A549 (cell line): ENCODE data around the gene CACNA2D2. TPM values are rescaled to one million over a fixed set of nuclear protein-coding genes. Genes with fewer than 3 reads are reported as not detected.

Source experiments
- ATAC-seq, 2 experiments: fragments of 200-7000 bp in 1 of 2; fragments of >200 bp in 1 of 2; cut with Nextera tagmentation in 1 of 2; cut with Tn5 transposase in 1 of 2; 3 replicates each; pipeline versions ENCODE4 v1.8.0 to v1.9.1; 2018 to 2020; ENCODE audit warnings: mild to moderate bottlenecking in 1 of 2, moderate library complexity in 1 of 2
- CTCF ChIA-PET: fragments of 300-600 bp; sonication (Branson Sonifier 250); formaldehyde crosslinking; extraction: SDS; loops from one replicate; lab custom pipeline; 2021; ENCODE audit warnings: antibody characterized with exemption, inconsistent platforms; lab: Yijun Ruan, JAX
- POLR2A ChIA-PET: fragments of 350-600 bp; formaldehyde crosslinking; extraction: SDS; loops from one replicate; lab custom pipeline; 2021; ENCODE audit warnings: antibody characterized with exemption, inconsistent platforms; lab: Yijun Ruan, JAX
- DNase-seq, 2 experiments: peaks; one replicate each; pipeline versions ENCODE4 v3.0.0 to v3.0.0-alpha.2; 2011 to 2016; ENCODE audit warnings: low read depth in 1 of 2, low spot score in 1 of 2
- FAIRE-seq: peaks from 2 replicates; lab custom pipeline; 2011; peaks lifted over from hg19 to GRCh38; lab: Jason Lieb, UNC
- H3K27ac ChIP-seq, 2 experiments: fragments of >200 bp; sonication (Bioruptor Twin); formaldehyde crosslinking; 3 replicates each; pipeline ENCODE4 v1.5.1; 2016 to 2017
- H3K4me1 ChIP-seq: fragments of >200 bp; sonication (Bioruptor Twin); formaldehyde crosslinking; 3 replicates; pipeline ENCODE4 v1.6.1; 2016
- H3K4me2 ChIP-seq: fragments of >200 bp; sonication (Bioruptor Twin); formaldehyde crosslinking; 3 replicates; pipeline ENCODE4 v1.6.1; 2016
- H3K4me3 ChIP-seq: fragments of >200 bp; sonication (Bioruptor Twin); formaldehyde crosslinking; 3 replicates; pipeline ENCODE4 v1.5.1; 2016
- H3K9me3 ChIP-seq: fragments of >200 bp; sonication (Bioruptor Twin); formaldehyde crosslinking; 3 replicates; pipeline ENCODE4 v1.6.1; 2016
- CBX8 ChIP-seq: fragments of 200-600 bp; sonication (generic); IDR thresholded peaks from 2 replicates; pipeline ENCODE4 v1.6.1; 2016
- CEBPB ChIP-seq, 2 experiments: fragments of >200 bp in 1 of 2; sonication (Bioruptor Twin) in 1 of 2; formaldehyde crosslinking in 1 of 2; IDR thresholded peaks; 2 replicates each; pipeline ENCODE4 v1.6.1; 2012 to 2016
- CHD2 ChIP-seq: fragments of 150-350 bp; IDR thresholded peaks from 2 replicates; pipeline ENCODE4 v1.6.1; 2014; ENCODE audit warnings: low read length; ENCODE audit not compliant: partially characterized antibody
- EHF ChIP-seq: fragments of 250-450 bp; sonication (Bioruptor Pico); IDR thresholded peaks from 2 replicates; pipeline ENCODE4 v1.5.0; 2020; ENCODE audit warnings: mild to moderate bottlenecking
- ESRRA ChIP-seq: fragments of 150-350 bp; IDR thresholded peaks from 2 replicates; pipeline ENCODE4 v1.6.1; 2014; ENCODE audit warnings: mild to moderate bottlenecking, low read length, borderline replicate concordance
- FOXS1 ChIP-seq: fragments of 250-450 bp; sonication (Bioruptor Pico); IDR thresholded peaks from 2 replicates; pipeline ENCODE4 v1.5.0; 2020; ENCODE audit warnings: mild to moderate bottlenecking, moderate library complexity
- HDAC2 ChIP-seq: fragments of 200-600 bp; sonication (generic); IDR thresholded peaks from 2 replicates; pipeline ENCODE4 v1.6.1; 2016
- HEYL ChIP-seq: fragments of 250-450 bp; sonication (Bioruptor Pico); IDR thresholded peaks from 2 replicates; pipeline ENCODE4 v1.8.0; 2021; ENCODE audit warnings: mild to moderate bottlenecking, moderate library complexity
- HOXB13 ChIP-seq: fragments of 250-450 bp; sonication (Bioruptor Pico); IDR thresholded peaks from 2 replicates; pipeline ENCODE4 v1.5.0; 2020; ENCODE audit warnings: low read depth, mild to moderate bottlenecking, moderate library complexity
- JUN ChIP-seq, 2 experiments: fragments of >200 bp; sonication (Bioruptor Twin); formaldehyde crosslinking; IDR thresholded peaks; 2 replicates in 1 of 2; 3 replicates in 1 of 2; pipeline ENCODE4 v1.6.1; 2016 to 2017
- JUNB ChIP-seq: fragments of >200 bp; sonication (Bioruptor Twin); formaldehyde crosslinking; IDR thresholded peaks from 2 replicates; pipeline ENCODE4 v1.6.1; 2016
- KDM1A ChIP-seq: fragments of 200-600 bp; sonication (generic); IDR thresholded peaks from 2 replicates; pipeline ENCODE4 v1.6.1; 2016; ENCODE audit warnings: low read depth, mild to moderate bottlenecking
- MAFK ChIP-seq: fragments of 450-650 bp; IDR thresholded peaks from 2 replicates; pipeline ENCODE4 v1.6.1; 2014; ENCODE audit not compliant: partially characterized antibody
- MAZ ChIP-seq: fragments of 150-350 bp; IDR thresholded peaks from 2 replicates; pipeline ENCODE4 v1.6.1; 2014; ENCODE audit warnings: antibody characterized with exemption, low read depth, low read length, borderline replicate concordance
- MYC ChIP-seq: IDR thresholded peaks from 2 replicates; pipeline ENCODE4 v1.6.1; 2012; ENCODE audit warnings: mild to moderate bottlenecking, inconsistent platforms, low read length, improper control_type of control experiment, borderline replicate concordance
- NFE2L2 ChIP-seq: fragments of 150-350 bp; conservative IDR thresholded peaks from 2 replicates; pipeline ENCODE4 v1.6.1; 2014; ENCODE audit warnings: low read length
- NR3C1 ChIP-seq: fragments of >200 bp; sonication (Bioruptor Twin); formaldehyde crosslinking; IDR thresholded peaks from 3 replicates; pipeline ENCODE4 v1.6.1; 2017
- POLR2A ChIP-seq: IDR thresholded peaks from 2 replicates; pipeline ENCODE4 v1.6.1; 2012; ENCODE audit warnings: mild to moderate bottlenecking, low read length
- RAD21 ChIP-seq, 2 experiments: fragments of >200 bp in 1 of 2; sonication (Bioruptor Twin) in 1 of 2; formaldehyde crosslinking in 1 of 2; IDR thresholded peaks in 1 of 2; conservative IDR thresholded peaks in 1 of 2; 2 replicates in 1 of 2; 3 replicates in 1 of 2; pipeline ENCODE4 v1.6.1; 2012 to 2018; ENCODE audit warnings: inconsistent platforms in 1 of 2
- RARB ChIP-seq: fragments of 250-450 bp; sonication (Bioruptor Pico); IDR thresholded peaks from 2 replicates; pipeline ENCODE4 v1.8.0; 2021; ENCODE audit warnings: mild to moderate bottlenecking, moderate library complexity
- RNF2 ChIP-seq: fragments of 200-600 bp; sonication (generic); IDR thresholded peaks from 2 replicates; pipeline ENCODE4 v1.6.1; 2016; ENCODE audit warnings: low read depth, mild to moderate bottlenecking, antibody characterized with exemption, moderate library complexity, borderline replicate concordance
- SMC3 ChIP-seq: fragments of >200 bp; sonication (Bioruptor Twin); formaldehyde crosslinking; IDR thresholded peaks from 3 replicates; pipeline ENCODE4 v1.6.1; 2018; ENCODE audit warnings: inconsistent platforms
- TFCP2L1 ChIP-seq: fragments of 250-450 bp; sonication (Bioruptor Pico); IDR thresholded peaks from 2 replicates; pipeline ENCODE4 v1.5.0; 2021; ENCODE audit warnings: mild to moderate bottlenecking
- ZFP36 ChIP-seq: fragments of 450-650 bp; IDR thresholded peaks from 2 replicates; pipeline ENCODE4 v1.6.1; 2014; ENCODE audit warnings: borderline replicate concordance; ENCODE audit not compliant: partially characterized antibody
- ZNF302 ChIP-seq: fragments of 250-450 bp; sonication (Bioruptor Pico); IDR thresholded peaks from 2 replicates; pipeline ENCODE4 v1.9.0; 2021; ENCODE audit warnings: inconsistent platforms, mild to moderate bottlenecking, moderate library complexity
- WGBS: methylation state at CpG from one replicate; pipeline ENCODE4 v1.1.6; 2017; ENCODE audit errors: missing lambda C conversion rate; 5-methylcytosine and 5-hydroxymethylcytosine counted together
- polyA plus RNA-seq, 4 experiments: library from polyadenylated mRNA; depleted of rRNA in 3 of 4; stranded (reverse); fragments of >200 nt; fragmentation: RNase III in 1 of 4; extraction: RNeasy Plus Mini Kit Qiagen cat#74134 plus additional on column Dnase treatment in 1 of 4; gene quantifications; 2 replicates in 3 of 4; 3 replicates in 1 of 4; pipeline ENCODE4 v1.2.3, GENCODE V29; 2011 to 2017
- TF ChIP-seq, protein P1 (sequence below): fragments of >200 bp; sonication (Bioruptor Twin); formaldehyde crosslinking; IDR thresholded peaks from 2 replicates; pipeline ENCODE4 v1.6.1; 2016
- TF ChIP-seq, protein P2 (sequence below): IDR thresholded peaks from 2 replicates; pipeline ENCODE4 v1.6.1; 2012
- TF ChIP-seq, protein P3 (sequence below): fragments of >200 bp; sonication (Bioruptor Twin); formaldehyde crosslinking; IDR thresholded peaks from 3 replicates; pipeline ENCODE4 v1.5.1; 2016
- TF ChIP-seq, protein P4 (sequence below): IDR thresholded peaks from 2 replicates; pipeline ENCODE4 v1.6.1; 2012

Gene CACNA2D2
- polyA plus RNA-seq, 2 of the 4 experiments (the other 2 are of a cell fraction): 0.21 to 0.75 TPM

DNA sequence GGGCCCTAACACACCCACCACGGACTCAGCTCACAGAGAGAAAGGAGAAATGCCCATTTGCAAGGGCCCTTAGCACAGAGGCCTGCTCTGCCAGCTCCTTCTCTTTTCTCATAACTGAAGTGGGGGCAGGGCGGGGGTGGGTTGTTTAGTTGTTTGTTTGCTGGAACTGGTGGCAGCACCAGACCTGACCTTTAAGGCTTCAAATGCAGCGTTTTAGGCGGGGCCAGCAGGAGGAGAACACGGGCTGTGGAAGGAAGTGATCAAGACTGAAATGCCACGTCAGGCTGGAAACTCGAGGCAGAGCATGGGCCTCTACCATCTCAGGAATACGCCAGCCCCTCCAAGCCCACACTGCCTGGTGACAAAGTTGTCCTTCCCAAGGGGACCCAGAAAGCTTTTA is 9.3 kb downstream of the CACNA2D2 start (continued):
- TF ChIP-seq EHF (CRISPR knock-in tag): no peak
- no peak for TF ChIP-seq POLR2A
- no peak for TF ChIP-seq HDAC2
- TF ChIP-seq, protein P1, sequence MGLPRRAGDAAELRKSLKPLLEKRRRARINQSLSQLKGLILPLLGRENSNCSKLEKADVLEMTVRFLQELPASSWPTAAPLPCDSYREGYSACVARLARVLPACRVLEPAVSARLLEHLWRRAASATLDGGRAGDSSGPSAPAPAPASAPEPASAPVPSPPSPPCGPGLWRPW: no peak

DNA sequence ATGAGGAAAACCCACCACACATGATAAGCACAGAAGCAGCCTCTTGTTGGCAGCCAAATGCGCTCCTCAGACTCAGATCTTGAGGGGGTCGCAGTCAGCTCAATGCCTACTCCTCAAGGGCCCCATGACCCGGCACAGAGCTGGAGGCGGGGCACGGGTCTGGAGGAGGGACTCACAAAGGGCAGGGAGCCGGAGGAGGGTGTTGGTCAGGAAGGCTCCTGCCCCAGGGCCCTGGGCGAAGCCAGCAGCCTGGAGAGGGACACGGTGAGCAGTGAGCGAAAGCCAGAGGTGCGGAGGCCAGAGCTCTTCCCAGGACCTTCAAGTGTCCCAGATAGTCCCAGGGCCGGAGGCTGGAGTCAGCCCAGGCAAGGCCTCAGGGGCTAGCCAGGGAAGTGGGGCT is 9.8 kb downstream of the CACNA2D2 start:
- POLR2A ChIA-PET: no interaction called here
- no peak for TF ChIP-seq JUN (IDR thresholded peaks at IDR 0.05)
- no peak for TF ChIP-seq ZFP36
- TF ChIP-seq MYC: no peak
- TF ChIP-seq HEYL (CRISPR knock-in tag): no peak
- no peak for TF ChIP-seq CEBPB (IDR thresholded peaks at IDR 0.05)
- no peak for TF ChIP-seq HOXB13
- FAIRE-seq: no peak
- H3K27ac ChIP-seq: no peak overlapping the region
- no peak overlapping the region for H3K4me3 ChIP-seq
- H3K4me2 ChIP-seq: no peak overlapping the region
- no peak for DNase-seq
- no peaks in the 10 kb centered on the region for H3K4me1 ChIP-seq
- ATAC-seq: no peak
- CTCF ChIA-PET: interaction anchor here (1.4 kb wide), 1 partner anchor 49 kb away, joined by 3 read pairs; no protein-coding TSS in a partner anchor
- WGBS: no CpG with 5 or more reads among the region's 11 CpGs
- H3K9me3 ChIP-seq: no peaks in the 10 kb centered on the region

DNA sequence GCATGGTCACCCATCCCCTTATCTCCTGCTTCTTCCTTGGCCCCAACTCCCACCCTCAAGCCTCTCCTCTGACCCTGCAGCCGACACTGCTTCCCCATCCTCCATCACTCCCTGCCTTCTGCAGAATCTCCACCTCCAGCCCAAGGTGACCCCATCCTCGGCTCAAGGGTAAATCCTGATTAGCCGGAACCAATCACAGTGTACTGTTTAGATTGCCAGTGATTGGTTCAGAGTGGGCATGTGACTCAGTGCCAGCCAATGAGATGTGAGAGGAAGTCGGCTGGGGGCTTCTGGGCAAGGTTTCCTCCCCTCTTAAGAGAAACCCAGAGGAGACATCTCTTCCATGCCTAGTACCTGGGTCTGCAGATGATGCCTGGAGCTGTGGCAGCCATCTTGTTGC is 10.3 kb downstream of the CACNA2D2 start:
- 68% methylated on average over 4 of the region's 4 CpGs for WGBS
- no peak for FAIRE-seq
- no peaks in the 10 kb centered on the region for H3K4me1 ChIP-seq

DNA sequence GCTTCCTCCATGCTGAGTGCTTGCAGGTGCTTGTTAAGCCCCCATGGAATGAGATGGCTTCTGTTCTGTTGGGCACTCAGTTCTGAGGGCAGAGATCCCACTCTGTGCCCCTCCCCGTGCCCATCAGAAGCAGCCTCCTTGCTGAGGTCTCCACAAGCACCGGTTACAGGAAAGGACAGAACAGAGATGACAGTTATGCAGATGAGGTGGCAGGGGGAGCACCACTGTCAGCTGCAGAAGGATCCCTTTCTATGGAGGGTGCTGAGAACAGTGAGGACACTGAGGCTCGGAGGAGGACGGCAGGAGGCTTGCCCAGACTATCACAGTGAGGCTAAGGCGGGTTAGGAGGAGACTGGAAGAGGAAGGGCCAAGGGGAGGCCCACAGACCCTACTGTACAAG is 12.4 kb downstream of the CACNA2D2 start:
- H3K27ac ChIP-seq: no peak overlapping the region
- ChIA-PET POLR2A (no interaction called here), CTCF (interaction anchor here (0.6 kb wide), 1 partner anchor 752 kb away, joined by 3 read pairs; no protein-coding TSS in a partner anchor)
- FAIRE-seq: no peak
- no peak for TF ChIP-seq RAD21 (conservative IDR thresholded peaks at IDR 0.05 in 1 of 2, IDR thresholded peaks at IDR 0.05 in 1 of 2)
- no peak for TF ChIP-seq JUNB
- TF ChIP-seq NR3C1: no peak
- TF ChIP-seq ESRRA: no peak
- no peak for TF ChIP-seq EHF (CRISPR knock-in tag)
- TF ChIP-seq RNF2: no peak
- TF ChIP-seq MYC: no peak
- TF ChIP-seq ZNF302: no peak
- no peak for TF ChIP-seq FOXS1
- no peaks in the 10 kb centered on the region for H3K4me1 ChIP-seq
- no peaks in the 10 kb centered on the region for H3K9me3 ChIP-seq
- no peak overlapping the region for H3K4me2 ChIP-seq
- ATAC-seq: no peak
- no peak for DNase-seq
- no peak overlapping the region for H3K4me3 ChIP-seq
- WGBS: 32% methylated on average over 3 of the region's 5 CpGs

More for the DNA sequence above, 10.3 kb downstream of the CACNA2D2 start:
- no peak overlapping the region for H3K27ac ChIP-seq
- DNase-seq (no peak), ATAC-seq (no peak)
- POLR2A ChIA-PET: no interaction called here
- H3K9me3 ChIP-seq: no peaks in the 10 kb centered on the region
- TF ChIP-seq, protein P2, sequence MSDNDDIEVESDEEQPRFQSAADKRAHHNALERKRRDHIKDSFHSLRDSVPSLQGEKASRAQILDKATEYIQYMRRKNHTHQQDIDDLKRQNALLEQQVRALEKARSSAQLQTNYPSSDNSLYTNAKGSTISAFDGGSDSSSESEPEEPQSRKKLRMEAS: no peak
- TF ChIP-seq CHD2 (no peak), MAZ (no peak), NFE2L2 (no peak), MAFK (no peak), RARB (CRISPR knock-in tag) (no peak), POLR2A (no peak), HEYL (CRISPR knock-in tag) (no peak), FOXS1 (no peak), ZNF302 (no peak), CBX8 (no peak), KDM1A (no peak), ESRRA (no peak), TFCP2L1 (no peak), NR3C1 (no peak), SMC3 (no peak)
- TF ChIP-seq, protein P3, sequence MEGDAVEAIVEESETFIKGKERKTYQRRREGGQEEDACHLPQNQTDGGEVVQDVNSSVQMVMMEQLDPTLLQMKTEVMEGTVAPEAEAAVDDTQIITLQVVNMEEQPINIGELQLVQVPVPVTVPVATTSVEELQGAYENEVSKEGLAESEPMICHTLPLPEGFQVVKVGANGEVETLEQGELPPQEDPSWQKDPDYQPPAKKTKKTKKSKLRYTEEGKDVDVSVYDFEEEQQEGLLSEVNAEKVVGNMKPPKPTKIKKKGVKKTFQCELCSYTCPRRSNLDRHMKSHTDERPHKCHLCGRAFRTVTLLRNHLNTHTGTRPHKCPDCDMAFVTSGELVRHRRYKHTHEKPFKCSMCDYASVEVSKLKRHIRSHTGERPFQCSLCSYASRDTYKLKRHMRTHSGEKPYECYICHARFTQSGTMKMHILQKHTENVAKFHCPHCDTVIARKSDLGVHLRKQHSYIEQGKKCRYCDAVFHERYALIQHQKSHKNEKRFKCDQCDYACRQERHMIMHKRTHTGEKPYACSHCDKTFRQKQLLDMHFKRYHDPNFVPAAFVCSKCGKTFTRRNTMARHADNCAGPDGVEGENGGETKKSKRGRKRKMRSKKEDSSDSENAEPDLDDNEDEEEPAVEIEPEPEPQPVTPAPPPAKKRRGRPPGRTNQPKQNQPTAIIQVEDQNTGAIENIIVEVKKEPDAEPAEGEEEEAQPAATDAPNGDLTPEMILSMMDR: no peak
- TF ChIP-seq, protein P4, sequence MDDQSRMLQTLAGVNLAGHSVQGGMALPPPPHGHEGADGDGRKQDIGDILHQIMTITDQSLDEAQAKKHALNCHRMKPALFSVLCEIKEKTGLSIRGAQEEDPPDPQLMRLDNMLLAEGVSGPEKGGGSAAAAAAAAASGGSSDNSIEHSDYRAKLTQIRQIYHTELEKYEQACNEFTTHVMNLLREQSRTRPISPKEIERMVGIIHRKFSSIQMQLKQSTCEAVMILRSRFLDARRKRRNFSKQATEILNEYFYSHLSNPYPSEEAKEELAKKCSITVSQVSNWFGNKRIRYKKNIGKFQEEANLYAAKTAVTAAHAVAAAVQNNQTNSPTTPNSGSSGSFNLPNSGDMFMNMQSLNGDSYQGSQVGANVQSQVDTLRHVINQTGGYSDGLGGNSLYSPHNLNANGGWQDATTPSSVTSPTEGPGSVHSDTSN: no peak
- H3K4me2 ChIP-seq: no peak overlapping the region
- no peak overlapping the region for H3K4me3 ChIP-seq
- CTCF ChIA-PET: no interaction called here
